Activated gamma-delta T cell treated with anti-CD3 and anti-CD28 coated beads, Interleukin-2, amount 50 U/mL, for 16 hours (primary cell): ENCODE measurements around the gene TUBGCP3.
"Not testable (repeated sequence)": the region's sequence is repeated elsewhere in the genome, so short reads cannot be mapped to it uniquely, and the experiment has no call there.

Experiments used
- DNase-seq: peaks from one replicate; pipeline ENCODE4 v3.0.0-alpha.2; 2020; ENCODE audit warnings: low read depth

TUBGCP3 gene

DNA sequence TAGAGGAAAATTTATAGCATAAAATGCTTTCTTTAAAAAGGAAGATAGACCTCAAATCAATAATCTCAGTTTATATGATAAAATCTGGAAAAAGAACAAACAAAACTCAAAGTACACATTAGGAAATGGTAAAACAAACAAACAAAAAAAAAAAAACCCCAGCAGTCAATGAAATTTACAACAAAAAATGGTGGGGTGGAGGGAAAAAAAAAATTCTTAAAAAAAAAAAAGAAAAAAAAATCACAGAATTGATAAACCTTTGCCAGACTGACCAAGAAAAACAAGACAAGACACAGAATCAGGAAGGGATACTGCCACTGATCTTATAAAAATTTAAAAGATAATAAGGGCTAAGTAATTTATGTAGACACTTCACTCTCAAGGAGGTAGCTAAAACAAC lies 11.2 kb downstream of the TUBGCP3 start:
- DNase-seq = no peak

DNA sequence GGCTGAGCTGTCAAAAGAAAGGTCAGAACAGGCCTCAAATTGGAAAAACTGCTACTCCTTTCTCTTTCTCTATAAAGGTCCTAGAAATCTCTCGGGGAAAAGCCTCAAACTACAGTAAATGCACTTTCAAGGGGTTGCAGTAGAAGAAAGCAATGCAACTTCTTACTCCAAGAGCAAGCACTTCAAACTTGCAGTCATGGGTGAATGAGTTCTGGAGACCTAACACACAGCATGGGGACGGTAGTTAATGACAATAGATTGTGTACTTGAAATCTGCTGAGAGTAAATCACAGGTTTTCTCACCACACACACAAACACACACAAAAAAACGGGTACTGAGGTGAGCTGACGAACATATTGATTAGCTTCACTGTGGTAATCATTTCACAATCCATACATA lies 11.8 kb downstream of the TUBGCP3 start:
- no peak for DNase-seq

DNA sequence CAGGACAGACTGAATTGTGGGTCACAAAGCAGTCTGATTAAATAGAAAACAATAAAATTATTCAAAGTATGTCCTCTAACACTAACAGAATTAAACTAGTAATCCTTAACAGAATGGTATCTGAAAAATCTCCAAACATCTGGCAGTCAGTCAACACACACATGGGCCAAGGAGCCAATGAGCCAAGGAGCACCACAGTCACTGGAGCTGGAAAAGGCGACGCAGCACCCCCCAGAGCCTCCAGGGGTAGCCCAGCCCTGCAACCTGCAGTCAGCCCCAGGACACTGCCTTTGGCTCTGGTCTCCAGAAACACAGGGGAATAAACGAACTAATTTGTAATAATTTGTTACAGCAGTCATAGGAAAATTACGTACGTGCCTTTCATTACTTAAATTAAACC lies 12.3 kb downstream of the TUBGCP3 start:
- DNase-seq = no peak

DNA sequence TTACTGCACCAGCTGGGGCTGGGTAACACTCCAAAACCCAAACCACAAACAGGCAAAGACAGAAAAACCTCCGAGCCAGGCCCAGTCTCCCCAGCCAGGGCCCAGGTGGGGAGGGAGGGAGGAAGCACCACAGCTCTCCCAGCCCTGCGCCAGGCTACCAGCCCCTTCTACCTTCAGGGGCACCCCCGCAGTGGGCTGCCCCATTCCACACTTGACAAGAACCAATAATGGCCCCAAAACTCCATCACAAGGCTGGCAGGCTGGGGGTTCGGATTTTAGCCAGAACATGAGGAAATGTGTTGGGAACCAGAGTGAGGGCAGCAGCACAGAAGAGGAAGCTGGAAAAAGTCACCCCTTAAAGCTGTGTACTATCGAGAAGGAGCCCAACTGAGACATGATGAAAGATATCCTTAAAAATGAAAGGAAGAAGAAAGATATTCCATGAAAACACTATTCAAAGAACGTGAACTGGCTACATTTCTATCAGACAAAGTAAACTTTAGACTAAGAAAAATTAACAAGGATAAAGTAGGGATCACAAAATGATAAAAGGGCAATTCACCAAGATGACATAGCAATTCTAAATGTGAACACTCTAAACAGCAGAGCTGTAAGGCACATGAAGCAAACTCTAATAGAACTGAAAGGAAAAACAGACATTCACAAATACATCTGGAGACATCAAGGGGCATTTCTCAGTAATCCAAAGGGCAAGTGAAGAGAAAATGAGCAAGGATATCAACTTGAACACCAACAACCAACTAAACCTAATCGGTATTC lies 12.9 kb downstream of the TUBGCP3 start:
- DNase-seq = no peak

DNA sequence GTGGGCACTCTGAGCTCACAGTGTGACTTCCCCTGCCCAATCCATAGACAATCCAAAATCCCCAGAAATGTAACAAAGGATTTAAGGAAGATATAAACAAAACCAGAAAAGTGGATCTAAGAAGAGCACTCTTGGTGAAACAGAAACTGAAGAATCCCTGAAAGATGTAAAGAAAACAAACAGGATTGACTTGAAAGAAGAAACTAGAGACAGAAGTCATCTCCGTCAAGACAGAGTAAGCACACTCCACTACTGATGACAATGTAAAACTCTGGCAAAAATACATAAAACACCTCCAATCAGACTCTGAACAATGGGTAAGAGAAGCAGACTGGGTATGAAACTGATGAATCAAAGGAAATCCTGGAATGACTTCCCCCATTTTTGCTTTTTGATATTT lies 13.5 kb downstream of the TUBGCP3 start:
- DNase-seq = no peak

DNA sequence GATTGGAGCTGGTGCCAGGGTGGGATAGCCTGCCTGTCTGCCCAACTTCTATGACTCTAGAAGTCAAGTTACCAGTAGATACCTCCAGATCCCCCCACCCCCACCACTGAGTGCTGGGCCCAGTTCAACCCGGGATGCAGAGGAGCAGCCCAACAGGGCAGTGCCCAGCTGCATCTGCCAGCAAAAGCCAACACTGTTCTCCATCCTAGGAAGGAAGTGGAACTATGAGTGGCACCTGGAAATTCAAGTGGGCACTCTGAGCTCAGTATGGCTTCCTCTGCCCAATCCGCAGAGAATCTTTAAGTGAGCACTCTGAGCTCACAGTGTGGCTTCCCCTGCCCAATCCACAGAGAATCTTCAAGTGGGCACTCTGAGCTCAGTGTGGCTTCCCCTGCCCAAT lies 14.2 kb downstream of the TUBGCP3 start:
- DNase-seq = no peak

DNA sequence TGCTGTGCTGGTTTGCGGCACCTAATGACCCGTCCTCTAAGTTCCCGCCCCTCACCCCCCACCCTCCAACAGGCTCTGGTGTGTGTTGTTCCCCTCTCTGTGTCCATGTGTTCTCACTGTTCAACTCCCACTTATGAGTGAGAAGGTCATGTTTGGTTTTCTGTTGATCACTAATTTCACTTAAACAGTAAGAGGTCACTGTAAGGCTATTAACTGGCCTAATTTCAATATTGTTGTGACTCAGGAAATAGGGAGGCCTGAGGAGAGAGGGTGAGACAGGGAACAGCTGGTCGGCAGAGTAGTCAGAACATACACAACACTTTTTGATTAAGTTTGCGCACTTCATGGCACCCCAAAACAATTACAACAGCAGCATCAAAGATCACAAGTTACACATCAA lies 15.6 kb downstream of the TUBGCP3 start:
- DNase-seq = no peak

DNA sequence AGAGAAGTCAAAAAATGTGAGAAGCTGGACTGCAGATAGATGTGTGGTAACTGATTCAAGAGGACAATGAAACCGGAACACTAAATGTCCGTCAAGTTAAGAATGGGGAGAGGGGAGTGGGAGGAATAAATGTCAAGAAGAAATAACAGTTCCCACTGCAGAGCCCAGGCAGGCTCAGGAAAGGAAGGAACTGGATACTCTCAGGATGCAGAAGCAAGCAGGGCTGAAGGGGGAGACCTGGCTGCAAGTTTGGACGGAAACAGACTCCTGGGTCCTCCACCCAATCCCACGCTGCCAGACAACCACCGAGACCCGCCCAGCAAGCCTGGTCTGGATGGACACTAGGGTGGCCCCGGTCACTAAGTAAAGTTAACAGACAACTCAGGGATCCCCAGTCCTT lies 18.1 kb downstream of the TUBGCP3 start:
- DNase-seq = no peak

DNA sequence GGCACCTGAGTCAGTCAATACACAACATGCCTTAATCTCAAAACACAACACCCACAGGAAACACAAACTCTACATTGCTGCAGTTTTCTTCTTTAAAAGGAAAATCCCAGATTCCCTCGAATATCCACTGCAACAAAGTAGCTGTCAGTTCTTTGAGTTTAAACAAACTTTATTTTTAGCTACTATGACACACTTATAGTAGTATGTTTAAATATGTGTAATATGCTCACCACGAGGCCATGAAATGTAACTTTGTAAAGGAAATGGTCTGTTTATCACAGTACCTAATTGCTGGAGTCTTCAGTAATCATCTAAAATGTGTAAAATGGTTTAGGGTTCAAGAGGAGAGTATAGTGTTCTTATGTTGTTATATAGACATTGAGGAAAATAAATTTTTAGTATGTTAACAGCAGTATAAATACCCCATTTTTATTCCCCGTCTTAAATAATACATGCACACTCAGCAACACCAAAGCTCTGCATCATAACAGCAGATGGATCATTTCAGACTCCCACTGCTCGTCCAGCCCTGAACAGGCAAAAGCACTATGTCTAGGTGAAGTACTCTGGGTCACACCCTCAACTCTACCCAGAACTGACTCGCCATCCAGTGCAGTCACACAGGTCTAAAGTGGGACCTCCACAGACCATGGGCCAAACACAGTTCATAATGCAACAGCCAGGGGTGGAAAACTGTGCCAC lies 20.6 kb downstream of the TUBGCP3 start:
- DNase-seq = no peak

DNA sequence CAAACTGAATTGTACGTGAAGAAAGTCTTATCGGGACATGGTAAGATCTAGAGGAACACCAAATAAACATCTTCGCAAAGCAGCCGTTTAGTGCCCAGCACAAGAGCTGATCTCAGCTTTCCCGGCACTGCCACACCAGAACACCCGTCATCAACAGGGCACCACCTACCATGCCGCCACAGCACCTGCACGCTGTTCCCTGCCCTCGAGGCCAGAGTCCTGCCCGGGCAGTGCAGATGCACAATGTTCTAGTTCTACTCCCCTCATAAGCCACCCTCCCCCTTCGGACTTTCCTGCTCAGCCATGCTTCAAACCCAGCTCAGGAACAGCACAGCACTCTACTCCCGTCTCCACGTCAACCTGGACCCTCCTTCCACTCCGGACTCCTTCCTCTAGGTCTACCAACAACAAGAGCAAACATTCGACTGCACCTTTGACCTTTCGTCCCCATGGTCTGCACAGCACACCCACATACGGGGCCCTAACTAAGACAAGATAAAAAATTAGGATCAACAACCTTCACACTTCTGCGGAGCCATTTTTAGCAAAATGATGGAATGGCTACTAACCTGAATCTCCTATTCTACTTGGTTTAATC lies 25.1 kb downstream of the TUBGCP3 start:
- no peak for DNase-seq

DNA sequence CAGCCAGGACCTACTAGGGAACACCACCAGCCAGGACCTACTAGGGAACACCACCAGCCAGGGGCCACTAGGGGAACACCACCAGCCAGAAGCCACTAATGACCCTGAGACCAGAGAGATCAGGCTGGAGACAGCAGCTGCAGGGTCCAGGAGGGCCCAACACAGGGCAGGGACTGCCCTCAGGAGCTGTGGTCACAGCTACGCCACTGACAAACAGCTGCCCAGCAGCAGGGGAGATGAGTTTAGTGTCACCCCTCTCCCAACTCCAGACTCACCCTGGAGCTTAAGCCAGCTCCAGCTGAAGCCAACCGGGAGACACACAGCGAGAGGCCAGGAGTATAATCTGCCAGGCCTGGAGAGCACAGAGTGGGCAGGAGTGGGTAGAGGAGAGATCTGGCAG lies 25.7 kb downstream of the TUBGCP3 start:
- no peak for DNase-seq

DNA sequence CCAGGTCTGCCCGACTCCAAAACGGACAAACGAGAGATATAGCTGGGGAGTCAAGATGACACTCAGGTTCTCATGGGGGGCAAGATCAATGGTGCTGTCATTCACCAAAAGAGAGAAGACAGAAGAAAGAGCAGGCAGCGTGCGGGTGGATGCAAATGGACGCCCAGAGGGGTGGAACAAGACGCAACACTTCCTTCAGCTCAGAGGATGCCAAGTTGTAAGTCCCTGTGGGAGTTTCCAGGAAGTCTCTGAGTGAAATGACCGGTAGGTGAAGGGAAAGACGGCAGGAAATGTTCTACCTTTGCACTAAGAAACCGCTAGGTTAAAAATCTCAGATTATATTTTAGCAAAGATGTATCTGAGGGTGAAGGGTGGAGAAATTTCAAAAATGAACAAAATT lies 26.5 kb downstream of the TUBGCP3 start:
- DNase-seq = no peak

DNA sequence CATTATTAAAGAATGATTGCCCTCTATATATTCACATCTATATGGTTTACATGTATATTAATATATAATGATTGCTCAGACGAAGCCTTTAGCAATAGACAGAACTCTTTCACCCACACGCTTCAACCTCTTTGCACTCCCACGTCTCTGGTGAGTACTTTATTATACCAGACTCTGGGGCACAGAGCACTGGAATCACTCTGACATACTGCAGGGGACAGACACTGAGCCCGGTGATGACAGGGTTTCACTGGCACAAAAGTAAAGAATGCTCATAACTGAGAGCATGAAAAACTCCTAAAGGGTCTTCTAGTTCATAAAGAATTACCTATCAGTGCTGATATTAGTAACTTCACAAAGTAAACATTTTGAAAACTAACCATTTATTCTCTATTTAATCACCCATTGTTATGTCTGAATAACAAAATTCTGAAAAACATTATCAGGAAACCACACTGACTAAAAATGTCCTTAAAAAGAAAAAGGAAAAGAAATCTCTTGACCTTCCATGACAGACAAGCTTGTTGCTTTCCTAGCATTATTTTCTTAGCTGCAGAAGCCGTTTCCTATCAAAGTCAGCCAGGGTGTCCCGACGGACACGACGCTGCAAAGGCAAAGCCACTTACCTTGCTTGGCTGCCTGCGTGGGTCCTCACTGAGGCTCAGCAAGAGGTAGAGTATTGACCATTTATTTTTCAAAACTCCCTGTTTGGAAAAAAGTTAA lies 29.1 kb downstream of the TUBGCP3 start:
- no peak for DNase-seq

DNA sequence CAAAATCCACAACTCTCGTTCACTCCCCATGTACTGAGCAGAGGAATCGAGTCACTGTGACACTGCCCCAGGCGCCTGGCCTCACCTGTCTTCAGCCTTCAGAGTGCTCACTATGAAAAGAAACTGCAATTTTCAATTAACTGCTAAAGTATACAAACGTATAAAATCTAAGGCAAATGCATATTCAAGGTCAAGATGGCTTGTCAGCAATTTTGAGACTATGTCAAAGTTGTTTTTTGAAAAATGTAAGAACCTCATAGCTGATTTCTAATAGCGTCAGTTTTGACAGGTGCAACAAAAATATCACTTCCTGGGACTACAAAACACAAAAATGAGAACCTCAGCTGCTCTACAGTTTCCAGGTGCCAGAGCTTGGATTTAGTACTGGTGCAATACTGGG lies 31.4 kb downstream of the TUBGCP3 start:
- DNase-seq = no peak

DNA sequence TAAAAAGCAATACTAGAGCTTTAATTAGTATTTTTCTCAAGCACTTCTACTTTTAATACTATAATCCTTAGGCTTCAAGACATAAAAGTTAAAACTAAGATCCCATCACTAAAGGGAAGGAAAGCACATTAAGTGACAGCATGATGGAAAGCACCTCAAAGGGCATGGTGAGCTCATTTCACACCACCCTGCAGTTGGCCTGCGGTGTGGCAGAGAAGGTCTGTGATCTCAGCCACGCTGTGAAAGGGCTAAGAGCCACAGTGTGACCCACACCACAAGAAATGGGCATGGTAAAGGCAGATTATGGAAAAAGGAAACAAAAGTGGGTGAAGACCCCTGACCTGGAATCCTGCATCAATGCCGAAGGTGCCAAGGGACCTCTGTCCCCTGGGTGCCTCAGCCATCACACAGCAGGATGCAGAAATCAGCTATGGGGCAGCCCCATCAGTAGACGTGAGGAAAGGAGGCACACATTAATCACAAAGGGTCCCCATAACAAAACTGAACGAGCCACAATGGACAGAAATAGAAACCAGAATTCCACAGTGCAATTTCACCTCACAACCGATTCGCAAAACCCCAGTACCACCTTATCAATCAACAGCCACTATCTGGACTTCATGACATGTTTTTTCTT lies 33.6 kb downstream of the TUBGCP3 start:
- DNase-seq = no peak

DNA sequence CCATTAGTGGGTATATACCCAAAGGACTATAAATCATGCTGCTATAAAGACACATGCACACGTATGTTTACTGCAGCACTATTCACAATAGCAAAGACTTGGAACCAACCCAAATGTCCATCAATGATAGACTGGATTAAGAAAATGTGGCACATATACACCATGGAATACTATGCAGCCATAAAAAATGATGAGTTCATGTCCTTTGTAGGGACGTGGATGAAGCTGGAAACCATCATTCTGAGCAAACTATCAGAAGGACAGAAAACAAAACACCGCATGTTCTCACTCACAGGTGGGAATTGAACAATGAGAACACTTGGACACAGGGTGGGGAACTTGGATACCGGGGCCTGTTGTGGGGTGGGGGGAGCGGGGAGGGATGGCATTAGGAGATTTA lies 39.0 kb downstream of the TUBGCP3 start:
- DNase-seq = not testable (repeated sequence)

DNA sequence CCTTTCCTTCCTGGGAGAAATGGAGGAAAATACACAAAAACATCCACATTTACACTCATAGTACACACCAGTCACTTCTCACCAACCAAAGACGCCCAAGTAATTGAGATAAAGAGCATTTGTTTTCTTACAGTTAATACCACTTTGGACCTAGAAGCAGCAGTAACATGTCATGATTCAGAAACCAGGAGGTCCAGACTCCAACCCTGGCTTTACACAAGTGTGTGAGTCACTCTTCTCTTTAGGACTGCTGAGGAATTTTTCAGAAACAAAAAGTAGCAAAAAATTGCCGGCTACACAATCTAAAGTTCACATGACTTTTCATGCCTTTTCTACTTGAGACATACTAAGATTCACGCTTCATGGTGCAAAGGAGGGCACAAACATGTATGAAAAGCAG lies 42.1 kb downstream of the TUBGCP3 start:
- no peak for DNase-seq

DNA sequence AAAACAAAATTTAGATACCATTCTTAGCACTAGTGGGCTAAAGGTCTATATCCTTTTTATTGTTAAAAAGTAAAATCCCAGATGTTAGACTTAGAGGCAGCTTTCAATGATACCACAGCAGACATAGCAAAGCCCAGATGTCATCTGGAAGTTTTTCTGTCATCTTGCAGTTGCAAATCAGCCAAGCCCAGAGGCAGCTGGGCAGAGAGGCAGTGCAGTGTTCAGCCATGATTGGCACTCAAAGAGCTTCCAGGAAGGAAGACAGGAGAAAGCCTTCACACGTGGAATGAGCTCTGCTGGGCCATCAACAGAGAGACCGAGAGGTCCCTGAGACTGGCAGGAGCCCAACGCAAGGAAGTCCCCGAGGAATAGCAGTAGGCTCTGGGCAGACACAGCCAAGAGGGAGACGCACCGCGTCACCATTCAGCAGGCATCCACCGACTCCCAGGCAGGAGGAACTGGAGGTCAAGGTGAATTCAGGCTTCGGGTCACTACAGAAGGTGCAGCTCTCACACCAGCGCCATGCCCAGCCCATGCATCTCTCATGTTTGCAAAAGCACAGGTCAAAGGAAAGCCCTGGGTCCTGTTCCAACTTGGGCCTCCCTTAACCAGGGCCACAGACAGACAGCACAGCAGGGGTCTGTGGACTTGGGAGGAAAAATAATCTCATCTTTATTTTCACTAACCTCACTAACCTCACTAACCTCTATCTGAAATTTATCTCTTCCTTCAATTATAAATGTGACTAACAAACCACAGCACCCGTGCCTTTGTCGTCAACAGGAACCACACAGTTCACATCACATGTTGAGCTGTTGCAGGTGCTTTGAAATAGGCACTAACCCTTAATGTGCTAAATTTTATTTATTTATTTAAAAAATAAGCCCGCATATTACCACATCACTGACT lies 54.9 kb downstream of the TUBGCP3 start:
- no peak for DNase-seq

DNA sequence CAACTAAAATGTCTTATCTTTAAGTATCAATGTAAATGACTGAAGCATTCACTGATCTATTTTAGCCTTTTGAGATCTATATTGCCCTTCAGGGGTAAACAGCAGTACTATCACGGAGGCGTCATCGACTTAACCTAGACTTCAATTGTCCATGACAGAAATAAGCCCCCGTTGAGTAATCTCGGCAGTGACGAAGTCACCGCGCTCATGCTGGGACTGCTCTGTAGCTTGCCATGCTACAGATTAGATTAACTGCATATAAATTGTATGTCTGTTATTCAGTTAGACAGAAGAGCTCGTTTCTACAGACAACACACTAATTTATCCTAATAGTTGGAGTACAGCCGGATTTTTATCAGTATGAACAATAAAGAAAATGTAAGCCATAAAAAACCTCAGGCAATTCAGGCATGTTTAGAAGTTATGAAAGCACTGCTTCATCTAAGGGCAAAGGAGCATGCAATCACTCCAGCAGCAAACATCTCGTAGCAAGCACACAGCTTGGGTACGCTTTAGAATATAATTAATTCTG lies 56.6 kb downstream of the TUBGCP3 start:
- no peak for DNase-seq

DNA sequence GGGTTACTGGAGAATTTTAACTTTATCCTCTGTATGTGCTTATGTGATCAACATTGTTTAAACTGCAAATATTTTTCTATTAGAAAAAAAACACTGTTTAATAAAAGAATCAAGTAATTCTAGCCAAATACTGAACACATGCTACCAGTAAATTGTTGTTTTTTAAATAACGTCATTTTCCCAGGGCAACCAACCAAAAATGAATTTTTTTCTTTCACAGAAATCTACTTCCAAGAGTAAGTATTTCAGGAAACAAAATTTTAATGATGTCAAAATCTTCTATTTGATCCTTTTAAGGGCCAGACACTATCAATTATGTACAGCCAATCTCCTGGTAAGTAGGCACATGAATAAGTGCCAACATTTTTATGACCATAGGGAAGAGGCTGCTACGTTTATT lies 57.1 kb downstream of the TUBGCP3 start:
- no peak for DNase-seq

DNA sequence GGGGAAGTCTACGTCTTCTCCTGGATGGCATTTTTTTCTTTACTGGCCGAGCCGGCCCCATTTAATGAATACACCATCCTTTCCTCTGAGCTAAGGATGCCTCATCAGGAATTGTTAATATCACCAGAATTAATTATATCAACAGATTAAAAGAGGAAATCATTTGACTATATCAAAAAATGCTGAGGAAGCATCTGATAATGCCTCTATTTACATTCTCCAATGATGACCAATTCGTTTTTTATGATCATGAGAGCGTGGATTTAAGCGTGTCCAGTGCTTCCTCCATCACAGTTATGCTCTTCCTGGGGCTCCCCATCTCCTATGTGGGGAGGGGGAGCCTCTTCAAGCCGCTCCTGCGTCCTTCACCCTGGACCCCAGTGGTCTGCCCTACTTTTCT lies 58.7 kb downstream of the TUBGCP3 start:
- no peak for DNase-seq
